Astrocyte (in vitro differentiated cells and primary cell): ENCODE data around the gene IGFN1. TPM values are rescaled to one million over a fixed set of nuclear protein-coding genes. Genes with fewer than 3 reads are reported as not detected.

ENCODE experiments used
- DNase-seq: peaks from one replicate; pipeline ENCODE4 v3.0.0-alpha.2; 2010; ENCODE audit warnings: low read depth
- FAIRE-seq: peaks from 2 replicates; lab custom pipeline; 2011; peaks lifted over from hg19 to GRCh38; lab: Jason Lieb, UNC
- H2AFZ ChIP-seq: 2 replicates; pipeline ENCODE4 v1.6.0; 2012; ENCODE audit warnings: low read depth, low read length, inconsistent platforms
- H3K27ac ChIP-seq: 2 replicates; pipeline ENCODE4 v1.5.1; 2011; ENCODE audit warnings: low read depth, low read length, inconsistent platforms
- H3K27me3 ChIP-seq: 2 replicates; pipeline ENCODE4 v1.6.0; 2011; ENCODE audit warnings: low read length, inconsistent platforms; ENCODE audit not compliant: insufficient read depth
- H3K36me3 ChIP-seq: 2 replicates; pipeline ENCODE4 v1.5.1; 2011; ENCODE audit warnings: low read length, inconsistent platforms; ENCODE audit not compliant: insufficient read depth
- H3K4me1 ChIP-seq: 2 replicates; pipeline ENCODE4 v1.5.1; 2011; ENCODE audit warnings: low read length, inconsistent platforms; ENCODE audit not compliant: insufficient read depth
- H3K4me2 ChIP-seq: 2 replicates; pipeline ENCODE4 v1.6.0; 2012; ENCODE audit warnings: low read length, inconsistent platforms
- H3K4me3 ChIP-seq: 2 replicates; pipeline ENCODE4 v1.5.1; 2011; ENCODE audit warnings: low read depth, mild to moderate bottlenecking, low read length, inconsistent platforms; ENCODE audit not compliant: insufficient read depth
- H3K79me2 ChIP-seq: 2 replicates; pipeline ENCODE4 v1.6.0; 2012; ENCODE audit warnings: mild to moderate bottlenecking, low read length, inconsistent platforms; ENCODE audit not compliant: insufficient read depth
- H3K9ac ChIP-seq: 2 replicates; pipeline ENCODE4 v1.6.0; 2012; ENCODE audit warnings: mild to moderate bottlenecking, low read length, inconsistent platforms
- H3K9me3 ChIP-seq: 2 replicates; pipeline ENCODE4 v1.5.1; 2012; ENCODE audit warnings: low read depth, mild to moderate bottlenecking, low read length, inconsistent platforms; ENCODE audit not compliant: insufficient read depth
- H4K20me1 ChIP-seq: 2 replicates; pipeline ENCODE4 v1.6.0; 2012; ENCODE audit warnings: low read length, inconsistent platforms; ENCODE audit not compliant: insufficient read depth
- H3K27ac Mint-ChIP-seq: one replicate; pipeline ENCODE4 v1.8.0; 2021; ENCODE audit warnings: mild to moderate bottlenecking, mixed read lengths; ENCODE audit not compliant: unreplicated experiment
- H3K27me3 Mint-ChIP-seq: one replicate; pipeline ENCODE4 v1.8.0; 2021; ENCODE audit warnings: low read depth, mixed read lengths; ENCODE audit not compliant: unreplicated experiment
- H3K36me3 Mint-ChIP-seq: one replicate; pipeline ENCODE4 v1.8.0; 2021; ENCODE audit warnings: low read depth, mixed read lengths; ENCODE audit not compliant: unreplicated experiment
- H3K4me1 Mint-ChIP-seq: one replicate; pipeline ENCODE4 v1.8.0; 2021; ENCODE audit warnings: low read depth, mixed read lengths; ENCODE audit not compliant: unreplicated experiment
- H3K4me3 Mint-ChIP-seq: one replicate; pipeline ENCODE4 v1.8.0; 2021; ENCODE audit warnings: mild to moderate bottlenecking, moderate library complexity, mixed read lengths; ENCODE audit not compliant: unreplicated experiment
- H3K9me3 Mint-ChIP-seq: one replicate; pipeline ENCODE4 v1.8.0; 2021; ENCODE audit warnings: mild to moderate bottlenecking, mixed read lengths; ENCODE audit not compliant: unreplicated experiment
- EZH2 ChIP-seq: IDR thresholded peaks from 2 replicates; pipeline ENCODE4 v1.6.1; 2012; ENCODE audit warnings: mild to moderate bottlenecking, low read length, inconsistent platforms; ENCODE audit not compliant: insufficient read depth
- total RNA-seq: library from RNA; stranded (reverse); gene quantifications from 2 replicates; pipeline ENCODE4 v1.2.1, GENCODE V29; 2021
- TF ChIP-seq, protein P1 (sequence below): IDR thresholded peaks from 2 replicates; pipeline ENCODE4 v1.5.1; 2011; ENCODE audit warnings: low read depth, mild to moderate bottlenecking, inconsistent platforms, low read length, moderate library complexity; ENCODE audit not compliant: insufficient read depth

IGFN1 gene
- total RNA-seq, 1 donor from 2014 or later: 0.02 TPM

DNA sequence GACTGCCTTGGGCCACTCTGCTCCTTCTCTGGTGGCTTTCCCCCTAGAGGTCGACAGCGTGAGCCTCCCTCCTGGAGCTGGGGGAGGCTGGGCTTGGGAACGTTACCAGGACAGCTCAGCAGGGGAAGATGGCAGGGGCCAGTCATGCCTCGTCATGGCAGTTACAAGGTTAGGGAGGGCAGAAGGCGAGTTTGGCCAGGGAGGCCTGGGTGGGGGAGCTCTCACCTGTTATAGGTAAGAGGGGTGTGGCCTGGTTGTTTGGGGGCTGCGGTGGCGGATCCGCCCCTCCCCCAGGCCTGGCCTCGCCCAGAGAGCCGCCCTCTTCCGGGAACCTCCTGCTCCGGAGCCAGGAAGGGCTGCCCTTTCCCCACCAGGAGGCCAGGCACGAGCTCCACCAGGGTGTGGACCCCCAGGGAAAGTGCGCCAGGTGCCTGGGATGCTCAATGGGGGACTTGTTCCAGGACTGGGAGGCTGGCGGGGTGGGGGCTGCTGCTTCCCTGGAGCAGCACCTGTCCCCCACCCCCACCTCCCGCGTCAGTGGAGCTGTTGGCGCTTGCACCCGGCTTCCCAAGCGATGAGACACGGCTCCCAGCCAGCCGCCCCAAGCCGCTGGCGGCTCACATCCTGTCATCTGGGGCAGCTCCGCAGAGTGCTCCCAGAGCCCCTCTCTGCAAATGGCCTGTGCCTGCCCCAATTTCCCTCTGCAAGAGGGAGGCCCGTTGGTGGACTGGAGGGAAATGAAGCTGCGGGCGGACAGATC lies 69.0 kb downstream of the IGFN1 start:
- peaks cover 19% of the 10 kb centered on the region for H3K27me3 Mint-ChIP-seq
- H3K27ac Mint-ChIP-seq: no peak overlapping the region
- Histone ChIP-seq H3K9ac (no peak overlapping the region), H3K79me2 (no peaks in the 10 kb centered on the region), H3K27me3 (no peaks in the 10 kb centered on the region), H3K4me1 (peaks cover 12% of the 10 kb centered on the region), H3K4me3 (no peak overlapping the region), H3K27ac (no peak overlapping the region), H4K20me1 (no peaks in the 10 kb centered on the region), H3K9me3 (no peaks in the 10 kb centered on the region), H3K36me3 (no peaks in the 10 kb centered on the region), H2AFZ (peak overlapping the region; percentile 31), H3K4me2 (peak overlapping the region; percentile 76)
- peaks cover 3% of the 10 kb centered on the region for H3K9me3 Mint-ChIP-seq
- H3K4me1 Mint-ChIP-seq: no peaks in the 10 kb centered on the region
- no peak for FAIRE-seq
- peak; percentile 27 for DNase-seq
- H3K36me3 Mint-ChIP-seq: no peaks in the 10 kb centered on the region
- TF ChIP-seq, protein P1, sequence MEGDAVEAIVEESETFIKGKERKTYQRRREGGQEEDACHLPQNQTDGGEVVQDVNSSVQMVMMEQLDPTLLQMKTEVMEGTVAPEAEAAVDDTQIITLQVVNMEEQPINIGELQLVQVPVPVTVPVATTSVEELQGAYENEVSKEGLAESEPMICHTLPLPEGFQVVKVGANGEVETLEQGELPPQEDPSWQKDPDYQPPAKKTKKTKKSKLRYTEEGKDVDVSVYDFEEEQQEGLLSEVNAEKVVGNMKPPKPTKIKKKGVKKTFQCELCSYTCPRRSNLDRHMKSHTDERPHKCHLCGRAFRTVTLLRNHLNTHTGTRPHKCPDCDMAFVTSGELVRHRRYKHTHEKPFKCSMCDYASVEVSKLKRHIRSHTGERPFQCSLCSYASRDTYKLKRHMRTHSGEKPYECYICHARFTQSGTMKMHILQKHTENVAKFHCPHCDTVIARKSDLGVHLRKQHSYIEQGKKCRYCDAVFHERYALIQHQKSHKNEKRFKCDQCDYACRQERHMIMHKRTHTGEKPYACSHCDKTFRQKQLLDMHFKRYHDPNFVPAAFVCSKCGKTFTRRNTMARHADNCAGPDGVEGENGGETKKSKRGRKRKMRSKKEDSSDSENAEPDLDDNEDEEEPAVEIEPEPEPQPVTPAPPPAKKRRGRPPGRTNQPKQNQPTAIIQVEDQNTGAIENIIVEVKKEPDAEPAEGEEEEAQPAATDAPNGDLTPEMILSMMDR: no peak
- no peak overlapping the region for H3K4me3 Mint-ChIP-seq

DNA sequence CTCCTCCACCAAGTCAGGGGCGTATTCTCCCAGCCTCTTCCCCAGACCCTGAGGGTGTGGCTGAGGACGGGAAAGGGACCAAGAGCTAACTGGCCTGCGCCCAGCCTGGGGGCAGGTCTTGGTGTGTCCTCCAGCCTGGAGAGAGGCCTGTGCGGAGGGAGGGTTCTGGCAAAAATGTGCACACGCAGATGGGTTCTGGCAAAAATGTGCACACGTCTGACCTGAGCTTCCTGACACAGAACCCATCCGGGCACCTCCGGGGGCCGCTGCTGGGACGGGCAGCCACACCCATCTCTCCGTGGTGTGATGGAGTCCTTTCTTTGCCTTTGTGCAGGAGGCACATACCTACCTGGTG lies 69.6 kb downstream of the IGFN1 start:
- H3K9me3 ChIP-seq: no peaks in the 10 kb centered on the region
- H3K27ac ChIP-seq: no peak overlapping the region
- H2AFZ ChIP-seq: peak overlapping the region; percentile 31
- H3K27ac Mint-ChIP-seq: no peak overlapping the region
- peak overlapping the region; percentile 76 for H3K4me2 ChIP-seq
- H3K4me1 Mint-ChIP-seq: no peaks in the 10 kb centered on the region
- no peaks in the 10 kb centered on the region for H3K27me3 ChIP-seq
- peaks cover 20% of the 10 kb centered on the region for H3K27me3 Mint-ChIP-seq
- no peak overlapping the region for H3K4me3 ChIP-seq
- no peak overlapping the region for H3K9ac ChIP-seq
- H3K9me3 Mint-ChIP-seq: peaks cover 3% of the 10 kb centered on the region
- TF ChIP-seq, protein P1: no peak
- DNase-seq (no peak), FAIRE-seq (no peak)
- H3K4me3 Mint-ChIP-seq: no peak overlapping the region
- H4K20me1 ChIP-seq: no peaks in the 10 kb centered on the region
- no peaks in the 10 kb centered on the region for H3K36me3 ChIP-seq
- no peaks in the 10 kb centered on the region for H3K79me2 ChIP-seq
- peaks cover 12% of the 10 kb centered on the region for H3K4me1 ChIP-seq
- no peaks in the 10 kb centered on the region for H3K36me3 Mint-ChIP-seq

DNA sequence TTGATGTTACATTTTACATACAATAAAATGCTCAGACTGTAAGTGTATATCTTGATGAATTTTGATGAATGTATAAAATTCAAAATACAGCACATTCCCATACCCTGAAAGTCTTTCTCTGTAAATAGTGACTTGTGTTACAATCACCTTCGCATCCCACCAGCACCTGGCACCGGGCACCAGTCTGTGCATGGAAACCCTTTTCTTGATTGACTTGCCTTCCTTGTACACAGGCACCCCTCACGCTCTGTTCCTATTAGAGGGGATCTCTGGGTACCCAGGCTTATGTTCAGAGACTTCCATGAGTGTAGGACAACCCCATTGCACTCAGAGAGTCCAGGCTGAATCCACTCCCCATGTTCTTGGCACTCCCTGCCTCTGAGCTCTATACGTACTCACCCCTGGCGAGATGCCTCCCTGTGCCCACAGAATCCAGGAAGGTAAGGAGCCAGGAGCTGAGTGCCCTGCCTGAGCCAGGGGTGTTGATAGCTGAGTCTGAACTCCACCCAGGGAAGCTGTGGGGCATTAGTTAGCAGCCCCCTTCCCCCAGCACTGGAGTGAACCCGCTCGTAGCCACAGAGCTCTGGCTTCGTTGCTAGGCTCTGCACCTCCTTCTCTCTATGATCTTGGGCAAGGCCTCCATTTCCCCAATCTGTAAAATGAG lies 70.2 kb downstream of the IGFN1 start:
- Mint-ChIP-seq H3K36me3 (no peaks in the 10 kb centered on the region), H3K27ac (no peak overlapping the region), H3K4me3 (no peak overlapping the region), H3K4me1 (no peaks in the 10 kb centered on the region), H3K9me3 (peaks cover 3% of the 10 kb centered on the region), H3K27me3 (peaks cover 20% of the 10 kb centered on the region)
- DNase-seq (no peak), FAIRE-seq (no peak)
- no peaks in the 10 kb centered on the region for H3K27me3 ChIP-seq
- H4K20me1 ChIP-seq: no peaks in the 10 kb centered on the region
- no peak overlapping the region for H3K9ac ChIP-seq
- H3K79me2 ChIP-seq: no peaks in the 10 kb centered on the region
- no peak overlapping the region for H3K4me2 ChIP-seq
- no peak for TF ChIP-seq EZH2
- TF ChIP-seq, protein P1: no peak
- H3K4me1 ChIP-seq: peaks cover 16% of the 10 kb centered on the region
- no peak overlapping the region for H3K4me3 ChIP-seq
- no peak overlapping the region for H2AFZ ChIP-seq
- H3K9me3 ChIP-seq: no peaks in the 10 kb centered on the region
- H3K27ac ChIP-seq: no peak overlapping the region
- H3K36me3 ChIP-seq: no peaks in the 10 kb centered on the region
